ENCODE measurements around the gene FLT1. TPM values are rescaled to one million over a fixed set of nuclear protein-coding genes. Genes with fewer than 3 reads are reported as not detected.

Gene FLT1
- polyA plus RNA-seq, 3 donors: 48.6 to 60.4 (median 52.3) TPM

- DNase-seq (ENCODE audit: low read depth in 3 of 3, low spot score in 2 of 3): no peak
Measured at GRCh38 chr13:28355046-28355821, 139.7 kb downstream of the FLT1 start.

GRCh38 chr13:28353679-28354078, 141.2 kb downstream of the FLT1 start:
- DNase-seq (ENCODE audit: low read depth in 3 of 3, low spot score in 2 of 3): no peak

- no peak for DNase-seq (ENCODE audit: low read depth in 3 of 3, low spot score in 2 of 3)
Measured at GRCh38 chr13:28349907-28350654, 144.8 kb downstream of the FLT1 start.

- no peak for DNase-seq (ENCODE audit: low read depth in 3 of 3, low spot score in 2 of 3)
Measured at GRCh38 chr13:28349371-28349770, 145.6 kb downstream of the FLT1 start.

GRCh38 chr13:28347456-28348371, 147.2 kb downstream of the FLT1 start:
- no peak for DNase-seq (ENCODE audit: low read depth in 3 of 3, low spot score in 2 of 3)

GRCh38 chr13:28346154-28346553, 148.8 kb downstream of the FLT1 start:
- DNase-seq (ENCODE audit: low read depth in 3 of 3, low spot score in 2 of 3): no peak

GRCh38 chr13:28344163-28344562, 150.8 kb downstream of the FLT1 start:
- DNase-seq (ENCODE audit: low read depth in 3 of 3, low spot score in 2 of 3): no peak

- no peak for DNase-seq (ENCODE audit: low read depth in 3 of 3, low spot score in 2 of 3)
Measured at GRCh38 chr13:28342251-28342650, 152.7 kb downstream of the FLT1 start.

GRCh38 chr13:28340272-28340793, 154.6 kb downstream of the FLT1 start:
- DNase-seq (ENCODE audit: low read depth in 3 of 3, low spot score in 2 of 3): no peak

GRCh38 chr13:28339419-28339818, 155.5 kb downstream of the FLT1 start:
- DNase-seq (ENCODE audit: low read depth in 3 of 3, low spot score in 2 of 3): no peak

- DNase-seq (ENCODE audit: low read depth in 3 of 3, low spot score in 2 of 3): no peak
Measured at GRCh38 chr13:28338742-28339141, 156.2 kb downstream of the FLT1 start.

GRCh38 chr13:28338006-28338574, 156.8 kb downstream of the FLT1 start:
- DNase-seq (ENCODE audit: low read depth in 3 of 3, low spot score in 2 of 3): no peak

- DNase-seq (ENCODE audit: low read depth in 3 of 3, low spot score in 2 of 3): no peak
Measured at GRCh38 chr13:28337166-28338005, 157.5 kb downstream of the FLT1 start.

GRCh38 chr13:28336193-28336657, 158.7 kb downstream of the FLT1 start:
- no peak for DNase-seq (ENCODE audit: low read depth in 3 of 3, low spot score in 2 of 3)

GRCh38 chr13:28333204-28333881, 161.6 kb downstream of the FLT1 start:
- no peak for DNase-seq (ENCODE audit: low read depth in 3 of 3, low spot score in 2 of 3)

- DNase-seq (ENCODE audit: low read depth in 3 of 3, low spot score in 2 of 3): no peak
Measured at GRCh38 chr13:28329395-28330158, 165.4 kb downstream of the FLT1 start.

- no peak for DNase-seq (ENCODE audit: low read depth in 3 of 3, low spot score in 2 of 3)
Measured at GRCh38 chr13:28328271-28328607, 166.7 kb downstream of the FLT1 start.

All from right renal cortex interstitium (tissue), 3 donors.